Measurements from ENCODE around the gene ANKRD16. TPM values are rescaled to one million over a fixed set of nuclear protein-coding genes. Genes with fewer than 3 reads are reported as not detected.

ANKRD16 gene
- total RNA-seq, 2 donors from 2014 or later: 12.5 to 13.0 TPM

DNA sequence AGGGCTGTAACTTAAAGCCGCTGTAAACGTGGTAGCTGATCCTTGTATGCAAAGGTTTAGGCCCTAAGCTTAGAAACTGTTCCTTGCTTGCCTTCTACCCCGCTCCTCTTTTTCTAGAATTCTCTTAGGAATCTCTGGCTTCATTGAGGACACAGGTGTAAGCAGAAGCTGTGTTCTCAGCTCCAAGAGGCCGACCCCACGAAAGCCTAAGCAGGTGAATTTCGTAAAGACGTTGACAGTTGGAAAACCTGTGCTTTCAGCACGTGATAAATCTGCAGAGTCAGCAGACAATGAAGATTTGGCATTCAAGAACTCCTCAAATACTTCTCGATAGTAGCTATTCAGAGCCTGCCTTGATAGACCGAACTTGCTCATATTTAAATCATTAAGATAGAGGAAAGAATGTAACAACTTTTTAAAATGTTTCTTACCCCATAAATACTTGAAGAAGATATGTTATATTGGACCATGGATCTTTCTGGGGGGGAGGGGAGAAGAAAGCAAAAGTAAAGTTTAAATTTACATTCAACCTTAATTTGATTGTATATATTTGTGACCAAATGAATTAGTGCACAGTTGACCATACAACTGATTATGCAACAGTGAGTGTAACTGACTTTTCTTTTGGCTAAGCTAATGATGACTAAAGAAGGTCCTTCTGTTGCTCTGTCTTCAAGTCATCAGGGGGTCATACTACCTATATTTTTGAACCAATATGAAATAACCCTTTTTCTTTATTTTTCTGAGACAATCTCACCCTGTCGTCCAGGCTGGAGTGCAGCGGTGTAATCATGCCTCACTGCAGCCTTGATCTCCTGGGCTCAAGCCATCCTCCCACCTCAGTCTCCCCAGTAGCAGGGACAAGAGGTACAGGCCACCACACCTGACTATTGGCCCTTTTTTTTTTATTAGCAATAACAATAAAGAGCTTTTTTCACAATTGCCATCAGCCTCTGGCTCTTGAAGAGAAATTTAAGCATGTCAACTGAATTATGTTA is 75.3 kb downstream of the ANKRD16 start:
- peaks cover 3% of the 10 kb centered on the region for H3K36me3 Mint-ChIP-seq (ENCODE audit: low read depth)
- H3K4me1 Mint-ChIP-seq: peaks cover 21% of the 10 kb centered on the region
- H3K4me3 ChIP-seq (ENCODE audit: low read length): peak overlapping the region; percentile 100
- H3K27ac Mint-ChIP-seq: peak overlapping the region; percentile 94
- peak overlapping the region; percentile 87 for H3K27ac ChIP-seq (ENCODE audit: low read depth, low read length)
- peak overlapping the region; percentile 75 for H3K4me3 Mint-ChIP-seq
- no peaks in the 10 kb centered on the region for H3K27me3 ChIP-seq (ENCODE audit: control insufficient read depth, insufficient read depth, low read length, poor library complexity, severe bottlenecking)
- H3K9me3 Mint-ChIP-seq: no peaks in the 10 kb centered on the region
- peak overlapping the region; percentile 95 for H3K9ac ChIP-seq (ENCODE audit: extremely low read depth, low read length, poor library complexity, severe bottlenecking)
- H3K4me1 ChIP-seq (ENCODE audit: control insufficient read depth, insufficient read depth, low read length): peaks cover 3% of the 10 kb centered on the region
- H3K9me3 ChIP-seq (ENCODE audit: control insufficient read depth, low read length): no peaks in the 10 kb centered on the region
- H3K27me3 Mint-ChIP-seq (ENCODE audit: insufficient read depth): no peaks in the 10 kb centered on the region
- TF ChIP-seq, protein P1, sequence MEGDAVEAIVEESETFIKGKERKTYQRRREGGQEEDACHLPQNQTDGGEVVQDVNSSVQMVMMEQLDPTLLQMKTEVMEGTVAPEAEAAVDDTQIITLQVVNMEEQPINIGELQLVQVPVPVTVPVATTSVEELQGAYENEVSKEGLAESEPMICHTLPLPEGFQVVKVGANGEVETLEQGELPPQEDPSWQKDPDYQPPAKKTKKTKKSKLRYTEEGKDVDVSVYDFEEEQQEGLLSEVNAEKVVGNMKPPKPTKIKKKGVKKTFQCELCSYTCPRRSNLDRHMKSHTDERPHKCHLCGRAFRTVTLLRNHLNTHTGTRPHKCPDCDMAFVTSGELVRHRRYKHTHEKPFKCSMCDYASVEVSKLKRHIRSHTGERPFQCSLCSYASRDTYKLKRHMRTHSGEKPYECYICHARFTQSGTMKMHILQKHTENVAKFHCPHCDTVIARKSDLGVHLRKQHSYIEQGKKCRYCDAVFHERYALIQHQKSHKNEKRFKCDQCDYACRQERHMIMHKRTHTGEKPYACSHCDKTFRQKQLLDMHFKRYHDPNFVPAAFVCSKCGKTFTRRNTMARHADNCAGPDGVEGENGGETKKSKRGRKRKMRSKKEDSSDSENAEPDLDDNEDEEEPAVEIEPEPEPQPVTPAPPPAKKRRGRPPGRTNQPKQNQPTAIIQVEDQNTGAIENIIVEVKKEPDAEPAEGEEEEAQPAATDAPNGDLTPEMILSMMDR (conservative IDR thresholded peaks at IDR 0.05): no peak
- WGBS, 2 experiments (ENCODE audit: insufficient coverage in 1 of 2, insufficient read length in 1 of 2): 32 to 36% methylated on average over 8 to 11 of the region's 12 CpGs
- no peak for DNase-seq
- no peaks in the 10 kb centered on the region for H3K36me3 ChIP-seq (ENCODE audit: control insufficient read depth, insufficient read depth, low read length)

DNA sequence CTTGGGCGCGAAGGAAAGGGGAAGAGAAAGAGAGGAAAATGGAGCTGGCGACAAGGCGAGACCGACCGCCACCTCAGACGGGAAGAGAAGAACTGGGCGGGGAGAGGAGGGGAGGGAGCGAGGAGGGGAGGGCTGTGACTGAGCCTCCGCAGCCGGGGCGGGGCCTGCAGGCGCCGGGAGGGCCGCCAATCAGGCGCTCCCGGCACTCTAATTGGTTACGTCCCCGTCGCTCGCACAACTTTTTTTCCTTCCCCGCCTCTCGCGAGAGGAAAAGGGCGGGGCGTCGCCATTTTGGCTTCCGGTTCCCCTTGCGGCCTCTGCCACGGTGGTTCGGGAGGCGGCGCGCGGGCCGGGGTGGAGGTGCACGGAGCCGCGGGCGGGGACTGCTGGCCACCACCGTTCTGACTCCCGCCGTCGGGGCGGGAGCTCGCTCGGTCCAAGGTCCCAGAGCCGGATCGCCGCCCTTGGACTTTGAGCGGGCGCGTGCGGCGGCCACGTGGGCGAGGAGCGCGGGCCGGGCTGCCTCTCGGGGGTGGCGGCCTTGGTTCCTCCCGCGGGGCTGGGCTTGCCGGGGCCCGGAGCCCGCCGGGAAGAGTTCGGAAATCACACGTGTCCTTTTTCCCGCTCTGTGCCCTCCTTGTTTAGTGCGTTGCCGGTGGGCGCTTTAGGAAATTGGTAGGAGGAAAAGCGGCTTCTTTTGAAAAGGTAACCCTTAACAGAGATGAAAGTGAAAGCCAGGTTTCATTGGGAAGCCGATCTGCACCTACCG is 76.2 kb downstream of the ANKRD16 start, which contains the start of gene GDI2:
GDI2 (minus strand) TSS at position 94 of the 769 bp plus-strand sequence. CDS start 176 bp downstream, outside the sequence.
- H3K4me1 Mint-ChIP-seq: peaks cover 24% of the 10 kb centered on the region
- peak within 1 kb of the TSS; percentile 95 for H3K27ac Mint-ChIP-seq
- no peaks in the 10 kb centered on the region for H3K9me3 ChIP-seq (ENCODE audit: control insufficient read depth, low read length)
- peaks cover 8% of the 10 kb centered on the region for H3K36me3 Mint-ChIP-seq (ENCODE audit: low read depth)
- H3K4me3 Mint-ChIP-seq: peak within 1 kb of the TSS; percentile 75
- H3K27me3 Mint-ChIP-seq (ENCODE audit: insufficient read depth): no peaks in the 10 kb centered on the region
- 0% methylated on average over 18 to 77 of the region's 77 CpGs for WGBS, 2 experiments (ENCODE audit: insufficient coverage in 1 of 2, insufficient read length in 1 of 2)
- peak within 1 kb of the TSS; percentile 95 for H3K9ac ChIP-seq (ENCODE audit: extremely low read depth, low read length, poor library complexity, severe bottlenecking)
- H3K36me3 ChIP-seq (ENCODE audit: control insufficient read depth, insufficient read depth, low read length): no peaks in the 10 kb centered on the region
- H3K27me3 ChIP-seq (ENCODE audit: control insufficient read depth, insufficient read depth, low read length, poor library complexity, severe bottlenecking): no peaks in the 10 kb centered on the region
- H3K4me1 ChIP-seq (ENCODE audit: control insufficient read depth, insufficient read depth, low read length): peaks cover 3% of the 10 kb centered on the region
- H3K9me3 Mint-ChIP-seq: no peaks in the 10 kb centered on the region
- H3K27ac ChIP-seq (ENCODE audit: low read depth, low read length): peak within 1 kb of the TSS; percentile 97
- TF ChIP-seq, protein P1 (conservative IDR thresholded peaks at IDR 0.05): no peak
- peak; percentile 98 for DNase-seq
- H3K4me3 ChIP-seq (ENCODE audit: low read length): peak within 1 kb of the TSS; percentile 100

DNA sequence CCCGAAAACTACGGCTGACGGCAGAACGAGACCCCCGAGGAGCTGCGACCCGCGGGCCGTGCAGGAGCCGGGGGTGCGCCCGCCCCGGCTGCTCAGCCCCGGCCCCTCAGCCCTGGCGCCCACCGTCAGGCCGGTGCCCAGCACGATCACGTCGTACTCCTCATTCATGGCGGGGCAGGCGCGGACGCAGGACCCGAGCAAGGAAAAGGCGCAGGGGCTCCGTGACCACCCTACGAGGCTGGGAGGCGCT is 76.7 kb downstream of the ANKRD16 start:
- peaks cover 3% of the 10 kb centered on the region for H3K4me1 ChIP-seq (ENCODE audit: control insufficient read depth, insufficient read depth, low read length)
- peak overlapping the region; percentile 95 for H3K27ac Mint-ChIP-seq
- H3K9me3 ChIP-seq (ENCODE audit: control insufficient read depth, low read length): no peaks in the 10 kb centered on the region
- H3K36me3 ChIP-seq (ENCODE audit: control insufficient read depth, insufficient read depth, low read length): peaks cover under 1% of the 10 kb centered on the region
- DNase-seq: no peak
- no peaks in the 10 kb centered on the region for H3K27me3 ChIP-seq (ENCODE audit: control insufficient read depth, insufficient read depth, low read length, poor library complexity, severe bottlenecking)
- H3K9me3 Mint-ChIP-seq: no peaks in the 10 kb centered on the region
- peak overlapping the region; percentile 75 for H3K4me3 Mint-ChIP-seq
- peak overlapping the region; percentile 100 for H3K4me3 ChIP-seq (ENCODE audit: low read length)
- H3K36me3 Mint-ChIP-seq (ENCODE audit: low read depth): peaks cover 12% of the 10 kb centered on the region
- peak overlapping the region; percentile 97 for H3K27ac ChIP-seq (ENCODE audit: low read depth, low read length)
- H3K9ac ChIP-seq (ENCODE audit: extremely low read depth, low read length, poor library complexity, severe bottlenecking): peak overlapping the region; percentile 95
- H3K4me1 Mint-ChIP-seq: peaks cover 24% of the 10 kb centered on the region
- no peaks in the 10 kb centered on the region for H3K27me3 Mint-ChIP-seq (ENCODE audit: insufficient read depth)
- WGBS, 2 experiments (ENCODE audit: insufficient coverage in 1 of 2, insufficient read length in 1 of 2): 0% methylated on average over 29 of the region's 29 CpGs; no CpG with 5 or more reads in 1 of the 2 experiments
- TF ChIP-seq, protein P1 (conservative IDR thresholded peaks at IDR 0.05): no peak

Measured in endodermal cell (in vitro differentiated cells).